GM23338 (cell line): ENCODE results near the gene TMEM174. TPM values are rescaled to one million over a fixed set of nuclear protein-coding genes. Genes with fewer than 3 reads are reported as not detected.

Experiments
- ATAC-seq: fragments of 200-7000 bp; cut with Tn5 transposase; 3 replicates; pipeline ENCODE4 v1.9.1; 2020
- DNase-seq: peaks from one replicate; pipeline ENCODE4 v3.0.0-alpha.2; 2015; ENCODE audit warnings: low spot score
- H2AFZ ChIP-seq: fragments of 200-600 bp; sonication (generic); 2 replicates; pipeline ENCODE4 v1.8.0; 2016; ENCODE audit warnings: antibody characterized with exemption, mild to moderate bottlenecking, moderate library complexity
- H3F3A ChIP-seq: fragments of 200-600 bp; sonication (generic); replicated peaks from 2 replicates; pipeline ENCODE4 v1.8.0; 2017; ENCODE audit warnings: antibody characterized with exemption, mixed run types, low read depth
- H3K27ac ChIP-seq: fragments of 200-600 bp; sonication (generic); 2 replicates; pipeline ENCODE4 v1.6.1; 2016; ENCODE audit warnings: low read depth
- H3K27me3 ChIP-seq: fragments of 200-600 bp; sonication (generic); 2 replicates; pipeline ENCODE4 v1.8.0; 2016; ENCODE audit warnings: mild to moderate bottlenecking, mixed run types, moderate library complexity; ENCODE audit not compliant: insufficient read depth
- H3K36me3 ChIP-seq: fragments of 200-600 bp; sonication (generic); 2 replicates; pipeline ENCODE4 v1.8.0; 2016; ENCODE audit warnings: mild to moderate bottlenecking; ENCODE audit not compliant: insufficient read depth
- H3K4me1 ChIP-seq: fragments of 200-600 bp; sonication (generic); 2 replicates; pipeline ENCODE4 v1.8.0; 2016; ENCODE audit warnings: mild to moderate bottlenecking, moderate library complexity; ENCODE audit not compliant: insufficient read depth
- H3K4me2 ChIP-seq: fragments of 200-600 bp; sonication (generic); 2 replicates; pipeline ENCODE4 v1.7.1; 2017; ENCODE audit warnings: mixed run types
- H3K4me3 ChIP-seq: fragments of 200-600 bp; sonication (generic); 2 replicates; pipeline ENCODE4 v1.6.1; 2016; ENCODE audit warnings: mixed run types
- H3K79me2 ChIP-seq: fragments of 200-600 bp; sonication (generic); replicated peaks from 2 replicates; pipeline ENCODE4 v1.8.0; 2017; ENCODE audit warnings: mild to moderate bottlenecking; ENCODE audit not compliant: insufficient read depth
- H3K9me2 ChIP-seq: fragments of 200-600 bp; sonication (generic); 2 replicates; pipeline ENCODE4 v1.8.0; 2017; ENCODE audit not compliant: insufficient read depth
- H4K20me1 ChIP-seq: fragments of 200-600 bp; sonication (generic); replicated peaks from 2 replicates; pipeline ENCODE4 v1.8.0; 2017; ENCODE audit warnings: mild to moderate bottlenecking; ENCODE audit not compliant: insufficient read depth
- H3K27ac Mint-ChIP-seq: 2 replicates; pipeline ENCODE4 v1.8.0; 2020; ENCODE audit warnings: inconsistent platforms, mild to moderate bottlenecking, moderate library complexity, mixed read lengths
- H3K27me3 Mint-ChIP-seq: 3 replicates; pipeline ENCODE4 v1.8.0; 2022; ENCODE audit warnings: low read depth, mild to moderate bottlenecking, moderate library complexity, mixed read lengths, inconsistent platforms; ENCODE audit not compliant: insufficient read depth, poor library complexity
- H3K36me3 Mint-ChIP-seq: 3 replicates; pipeline ENCODE4 v1.8.0; 2021; ENCODE audit warnings: low read depth, mild to moderate bottlenecking, inconsistent platforms, moderate library complexity, mixed read lengths
- H3K4me1 Mint-ChIP-seq: 3 replicates; pipeline ENCODE4 v1.8.0; 2020; ENCODE audit warnings: mild to moderate bottlenecking, inconsistent platforms, mixed read lengths
- H3K4me3 Mint-ChIP-seq: 3 replicates; pipeline ENCODE4 v1.8.0; 2021; ENCODE audit warnings: moderate library complexity, mild to moderate bottlenecking, inconsistent platforms, mixed read lengths
- H3K9me3 Mint-ChIP-seq: 3 replicates; pipeline ENCODE4 v1.8.0; 2020; ENCODE audit warnings: moderate library complexity, mild to moderate bottlenecking, inconsistent platforms, mixed read lengths
- CREB1 ChIP-seq: fragments of 250-450 bp; sonication (Bioruptor Pico); IDR thresholded peaks from 2 replicates; pipeline ENCODE4 v1.5.0; 2020; ENCODE audit warnings: low read depth, mild to moderate bottlenecking, moderate library complexity
- ETS1 ChIP-seq: IDR thresholded peaks from 2 replicates; pipeline ENCODE4 v1.6.1; 2016; ENCODE audit warnings: antibody characterized with exemption
- EZH2 ChIP-seq: fragments of 200-600 bp; sonication (generic); IDR thresholded peaks from one replicate; pipeline ENCODE4 v1.8.0; 2017; ENCODE audit warnings: antibody characterized with exemption, mild to moderate bottlenecking, low read depth; ENCODE audit not compliant: unreplicated experiment
- EZH2phosphoT487 ChIP-seq: fragments of 200-600 bp; sonication (generic); IDR thresholded peaks from one replicate; pipeline ENCODE4 v1.8.1; 2018; ENCODE audit warnings: antibody characterized with exemption; ENCODE audit not compliant: unreplicated experiment
- JUNB ChIP-seq: IDR thresholded peaks from one replicate; pipeline ENCODE4 v1.6.1; 2016; ENCODE audit warnings: antibody characterized with exemption; ENCODE audit not compliant: unreplicated experiment
- NANOG ChIP-seq: IDR thresholded peaks from 2 replicates; pipeline ENCODE4 v1.6.1; 2016; ENCODE audit warnings: antibody characterized with exemption, borderline replicate concordance
- POLR2AphosphoS5 ChIP-seq: IDR thresholded peaks from 2 replicates; pipeline ENCODE4 v1.6.1; 2016; ENCODE audit warnings: antibody characterized with exemption, low read depth
- REST ChIP-seq: IDR thresholded peaks from one replicate; pipeline ENCODE4 v1.6.1; 2018; ENCODE audit warnings: antibody characterized with exemption; ENCODE audit not compliant: unreplicated experiment
- STAT1 ChIP-seq: IDR thresholded peaks from one replicate; pipeline ENCODE4 v1.6.1; 2016; ENCODE audit warnings: antibody characterized with exemption; ENCODE audit not compliant: unreplicated experiment
- ZNF114 ChIP-seq: fragments of 250-450 bp; sonication (Bioruptor Pico); IDR thresholded peaks from 2 replicates; pipeline ENCODE4 v1.5.0; 2020; ENCODE audit warnings: mild to moderate bottlenecking, moderate library complexity
- ZNF331 ChIP-seq: fragments of 250-450 bp; sonication (Bioruptor Pico); IDR thresholded peaks from 2 replicates; pipeline ENCODE4 v1.5.0; 2020; ENCODE audit warnings: low read depth, mild to moderate bottlenecking, moderate library complexity
- polyA plus RNA-seq: library from polyadenylated mRNA; unstranded; fragments of >200 nt; fragmentation: Nextera tagmentation; extraction: Ambion mirVana; gene quantifications from 2 replicates; pipeline ENCODE4 v1.2.1, GENCODE V29; 2016
- total RNA-seq: library from RNA; depleted of rRNA; stranded (reverse); fragments of >200 nt; shearing (Covaris generic); gene quantifications from 2 replicates; pipeline ENCODE4 v1.2.3, GENCODE V29; 2014
- TF ChIP-seq, protein P1 (sequence below): fragments of 250-450 bp; sonication (Bioruptor Pico); IDR thresholded peaks from 2 replicates; pipeline ENCODE4 v1.5.0; 2020; ENCODE audit warnings: mild to moderate bottlenecking, moderate library complexity
- TF ChIP-seq, protein P2 (sequence below), 2 experiments: fragments of 200-600 bp in 1 of 2; sonication (generic) in 1 of 2; conservative IDR thresholded peaks; 2 replicates each; pipeline versions ENCODE4 v1.5.1 to v1.6.1; 2016 to 2017; ENCODE audit warnings: antibody characterized with exemption in 2 of 2, low read depth in 2 of 2, mild to moderate bottlenecking in 2 of 2, moderate library complexity in 1 of 2

TMEM174 gene
- total and polyA plus RNA-seq, 2 experiments from 2014 or later, result not detected

- Mint-ChIP-seq H3K36me3 (peaks cover 3% of the 10 kb centered on the region; the same call in 2 of the 3 replicates), H3K27ac (no peak overlapping the region), H3K4me1 (peaks cover 37% of the 10 kb centered on the region), H3K4me3 (no peak overlapping the region), H3K27me3 (peaks cover 15% of the 10 kb centered on the region), H3K9me3 (no peaks in the 10 kb centered on the region; the same call in 2 of the 3 replicates)
- H3K4me2 ChIP-seq, result no peak overlapping the region
- peaks cover 11% of the 10 kb centered on the region for H3K4me1 ChIP-seq
- no peak overlapping the region for H2AFZ ChIP-seq
- no peaks in the 10 kb centered on the region for H3K9me2 ChIP-seq
- no peak for TF ChIP-seq ZNF331 (CRISPR knock-in tag)
- TF ChIP-seq ETS1, result no peak
- no peak for TF ChIP-seq NANOG
- TF ChIP-seq REST, result no peak
- no peak for TF ChIP-seq EZH2phosphoT487
- no peak for TF ChIP-seq ZNF114 (CRISPR knock-in tag)
- no peak for TF ChIP-seq CREB1
- TF ChIP-seq, protein P1, sequence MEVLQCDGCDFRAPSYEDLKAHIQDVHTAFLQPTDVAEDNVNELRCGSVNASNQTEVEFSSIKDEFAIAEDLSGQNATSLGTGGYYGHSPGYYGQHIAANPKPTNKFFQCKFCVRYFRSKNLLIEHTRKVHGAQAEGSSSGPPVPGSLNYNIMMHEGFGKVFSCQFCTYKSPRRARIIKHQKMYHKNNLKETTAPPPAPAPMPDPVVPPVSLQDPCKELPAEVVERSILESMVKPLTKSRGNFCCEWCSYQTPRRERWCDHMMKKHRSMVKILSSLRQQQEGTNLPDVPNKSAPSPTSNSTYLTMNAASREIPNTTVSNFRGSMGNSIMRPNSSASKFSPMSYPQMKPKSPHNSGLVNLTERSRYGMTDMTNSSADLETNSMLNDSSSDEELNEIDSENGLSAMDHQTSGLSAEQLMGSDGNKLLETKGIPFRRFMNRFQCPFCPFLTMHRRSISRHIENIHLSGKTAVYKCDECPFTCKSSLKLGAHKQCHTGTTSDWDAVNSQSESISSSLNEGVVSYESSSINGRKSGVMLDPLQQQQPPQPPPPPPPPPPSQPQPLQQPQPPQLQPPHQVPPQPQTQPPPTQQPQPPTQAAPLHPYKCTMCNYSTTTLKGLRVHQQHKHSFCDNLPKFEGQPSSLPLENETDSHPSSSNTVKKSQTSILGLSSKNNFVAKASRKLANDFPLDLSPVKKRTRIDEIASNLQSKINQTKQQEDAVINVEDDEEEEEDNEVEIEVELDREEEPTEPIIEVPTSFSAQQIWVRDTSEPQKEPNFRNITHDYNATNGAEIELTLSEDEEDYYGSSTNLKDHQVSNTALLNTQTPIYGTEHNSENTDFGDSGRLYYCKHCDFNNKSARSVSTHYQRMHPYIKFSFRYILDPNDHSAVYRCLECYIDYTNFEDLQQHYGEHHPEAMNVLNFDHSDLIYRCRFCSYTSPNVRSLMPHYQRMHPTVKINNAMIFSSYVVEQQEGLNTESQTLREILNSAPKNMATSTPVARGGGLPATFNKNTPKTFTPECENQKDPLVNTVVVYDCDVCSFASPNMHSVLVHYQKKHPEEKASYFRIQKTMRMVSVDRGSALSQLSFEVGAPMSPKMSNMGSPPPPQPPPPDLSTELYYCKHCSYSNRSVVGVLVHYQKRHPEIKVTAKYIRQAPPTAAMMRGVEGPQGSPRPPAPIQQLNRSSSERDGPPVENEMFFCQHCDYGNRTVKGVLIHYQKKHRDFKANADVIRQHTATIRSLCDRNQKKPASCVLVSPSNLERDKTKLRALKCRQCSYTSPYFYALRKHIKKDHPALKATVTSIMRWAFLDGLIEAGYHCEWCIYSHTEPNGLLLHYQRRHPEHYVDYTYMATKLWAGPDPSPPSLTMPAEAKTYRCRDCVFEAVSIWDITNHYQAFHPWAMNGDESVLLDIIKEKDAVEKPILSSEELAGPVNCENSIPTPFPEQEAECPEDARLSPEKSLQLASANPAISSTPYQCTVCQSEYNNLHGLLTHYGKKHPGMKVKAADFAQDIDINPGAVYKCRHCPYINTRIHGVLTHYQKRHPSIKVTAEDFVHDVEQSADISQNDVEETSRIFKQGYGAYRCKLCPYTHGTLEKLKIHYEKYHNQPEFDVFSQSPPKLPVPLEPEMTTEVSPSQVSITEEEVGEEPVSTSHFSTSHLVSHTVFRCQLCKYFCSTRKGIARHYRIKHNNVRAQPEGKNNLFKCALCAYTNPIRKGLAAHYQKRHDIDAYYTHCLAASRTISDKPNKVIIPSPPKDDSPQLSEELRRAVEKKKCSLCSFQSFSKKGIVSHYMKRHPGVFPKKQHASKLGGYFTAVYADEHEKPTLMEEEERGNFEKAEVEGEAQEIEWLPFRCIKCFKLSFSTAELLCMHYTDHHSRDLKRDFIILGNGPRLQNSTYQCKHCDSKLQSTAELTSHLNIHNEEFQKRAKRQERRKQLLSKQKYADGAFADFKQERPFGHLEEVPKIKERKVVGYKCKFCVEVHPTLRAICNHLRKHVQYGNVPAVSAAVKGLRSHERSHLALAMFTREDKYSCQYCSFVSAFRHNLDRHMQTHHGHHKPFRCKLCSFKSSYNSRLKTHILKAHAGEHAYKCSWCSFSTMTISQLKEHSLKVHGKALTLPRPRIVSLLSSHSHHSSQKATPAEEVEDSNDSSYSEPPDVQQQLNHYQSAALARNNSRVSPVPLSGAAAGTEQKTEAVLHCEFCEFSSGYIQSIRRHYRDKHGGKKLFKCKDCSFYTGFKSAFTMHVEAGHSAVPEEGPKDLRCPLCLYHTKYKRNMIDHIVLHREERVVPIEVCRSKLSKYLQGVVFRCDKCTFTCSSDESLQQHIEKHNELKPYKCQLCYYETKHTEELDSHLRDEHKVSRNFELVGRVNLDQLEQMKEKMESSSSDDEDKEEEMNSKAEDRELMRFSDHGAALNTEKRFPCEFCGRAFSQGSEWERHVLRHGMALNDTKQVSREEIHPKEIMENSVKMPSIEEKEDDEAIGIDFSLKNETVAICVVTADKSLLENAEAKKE (CRISPR knock-in tag), result no peak
- no peak for TF ChIP-seq JUNB
- TF ChIP-seq, protein P2, sequence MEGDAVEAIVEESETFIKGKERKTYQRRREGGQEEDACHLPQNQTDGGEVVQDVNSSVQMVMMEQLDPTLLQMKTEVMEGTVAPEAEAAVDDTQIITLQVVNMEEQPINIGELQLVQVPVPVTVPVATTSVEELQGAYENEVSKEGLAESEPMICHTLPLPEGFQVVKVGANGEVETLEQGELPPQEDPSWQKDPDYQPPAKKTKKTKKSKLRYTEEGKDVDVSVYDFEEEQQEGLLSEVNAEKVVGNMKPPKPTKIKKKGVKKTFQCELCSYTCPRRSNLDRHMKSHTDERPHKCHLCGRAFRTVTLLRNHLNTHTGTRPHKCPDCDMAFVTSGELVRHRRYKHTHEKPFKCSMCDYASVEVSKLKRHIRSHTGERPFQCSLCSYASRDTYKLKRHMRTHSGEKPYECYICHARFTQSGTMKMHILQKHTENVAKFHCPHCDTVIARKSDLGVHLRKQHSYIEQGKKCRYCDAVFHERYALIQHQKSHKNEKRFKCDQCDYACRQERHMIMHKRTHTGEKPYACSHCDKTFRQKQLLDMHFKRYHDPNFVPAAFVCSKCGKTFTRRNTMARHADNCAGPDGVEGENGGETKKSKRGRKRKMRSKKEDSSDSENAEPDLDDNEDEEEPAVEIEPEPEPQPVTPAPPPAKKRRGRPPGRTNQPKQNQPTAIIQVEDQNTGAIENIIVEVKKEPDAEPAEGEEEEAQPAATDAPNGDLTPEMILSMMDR (conservative IDR thresholded peaks at IDR 0.05; ENCODE audit: low read depth in 2 of 2), result no peak
- no peak for TF ChIP-seq POLR2AphosphoS5
- no peak for TF ChIP-seq STAT1
- TF ChIP-seq EZH2, result no peak
- no peak for ATAC-seq
- H3K27me3 ChIP-seq, result peaks cover 17% of the 10 kb centered on the region
- no peaks in the 10 kb centered on the region for H4K20me1 ChIP-seq
- no peaks in the 10 kb centered on the region for H3K79me2 ChIP-seq
- no peak overlapping the region for H3K27ac ChIP-seq
- DNase-seq, result no peak
- no peaks in the 10 kb centered on the region for H3F3A ChIP-seq
- no peaks in the 10 kb centered on the region for H3K36me3 ChIP-seq
- H3K4me3 ChIP-seq, result no peak overlapping the region
These were observed 46.6 kb upstream of the TMEM174 start for GRCh38 chr5:73126381-73126780.
